ENCODE results near the gene FOXP1.

The FOXP1 gene

GRCh38 chr3:71319771-71320170 lies 263.8 kb downstream of the FOXP1 start:
- no peak for DNase-seq

- no peak for DNase-seq
Measured at GRCh38 chr3:71318458-71318827, 265.1 kb downstream of the FOXP1 start.

- DNase-seq, result no peak
Measured at GRCh38 chr3:71317749-71318457, 265.6 kb downstream of the FOXP1 start.

GRCh38 chr3:71317140-71317539 lies 266.4 kb downstream of the FOXP1 start:
- DNase-seq, result no peak

- DNase-seq, result no peak
Measured at GRCh38 chr3:71316066-71316777, 267.3 kb downstream of the FOXP1 start.

- DNase-seq, result no peak
Measured at GRCh38 chr3:71315431-71315830, 268.1 kb downstream of the FOXP1 start.

GRCh38 chr3:71313844-71314243 lies 269.7 kb downstream of the FOXP1 start:
- no peak for DNase-seq

- DNase-seq, result no peak
Measured at GRCh38 chr3:71312461-71312860, 271.1 kb downstream of the FOXP1 start.

GRCh38 chr3:71311661-71312046 lies 271.9 kb downstream of the FOXP1 start:
- no peak for DNase-seq

GRCh38 chr3:71310980-71311660 lies 272.4 kb downstream of the FOXP1 start:
- DNase-seq, result no peak

GRCh38 chr3:71310359-71310979 lies 273.1 kb downstream of the FOXP1 start:
- DNase-seq, result no peak

GRCh38 chr3:71309886-71310285 lies 273.6 kb downstream of the FOXP1 start:
- no peak for DNase-seq

- no peak for DNase-seq
Measured at GRCh38 chr3:71309342-71309741, 274.2 kb downstream of the FOXP1 start.

- no peak for DNase-seq
Measured at GRCh38 chr3:71308836-71309235, 274.7 kb downstream of the FOXP1 start.

- no peak for DNase-seq
Measured at GRCh38 chr3:71307991-71308697, 275.4 kb downstream of the FOXP1 start.

- DNase-seq, result no peak
Measured at GRCh38 chr3:71305231-71306206, 278.0 kb downstream of the FOXP1 start.

GRCh38 chr3:71304684-71305083 lies 278.8 kb downstream of the FOXP1 start:
- DNase-seq, result no peak

GRCh38 chr3:71304247-71304646 lies 279.3 kb downstream of the FOXP1 start:
- DNase-seq, result no peak

GRCh38 chr3:71303627-71304200 lies 279.8 kb downstream of the FOXP1 start:
- DNase-seq, result no peak

GRCh38 chr3:71302604-71303003 lies 280.9 kb downstream of the FOXP1 start:
- DNase-seq, result no peak

GRCh38 chr3:71300951-71301393 lies 282.6 kb downstream of the FOXP1 start:
- no peak for DNase-seq
